Cardiac fibroblast (primary cell): ENCODE data around the gene GJA3.

ENCODE experiments used
- DNase-seq, 2 donors: peaks; one replicate each; pipeline versions ENCODE4 v3.0.0 to v3.0.0-alpha.2; 2010; ENCODE audit warnings: low read depth in 2 of 2
- H3K4me3 ChIP-seq, 2 donors: replicated peaks in 1 of 2; 1 replicate in 1 of 2; 2 replicates in 1 of 2; pipeline ENCODE4 v1.5.1; 2011; ENCODE audit warnings: low read depth in 2 of 2, low read length in 2 of 2, mild to moderate bottlenecking in 2 of 2, moderate library complexity in 1 of 2
- TF ChIP-seq, protein P1 (sequence below): IDR thresholded peaks from one replicate; pipeline ENCODE4 v1.5.1; 2011; ENCODE audit warnings: low read depth, mild to moderate bottlenecking, low read length, inconsistent platforms

The GJA3 gene

DNA sequence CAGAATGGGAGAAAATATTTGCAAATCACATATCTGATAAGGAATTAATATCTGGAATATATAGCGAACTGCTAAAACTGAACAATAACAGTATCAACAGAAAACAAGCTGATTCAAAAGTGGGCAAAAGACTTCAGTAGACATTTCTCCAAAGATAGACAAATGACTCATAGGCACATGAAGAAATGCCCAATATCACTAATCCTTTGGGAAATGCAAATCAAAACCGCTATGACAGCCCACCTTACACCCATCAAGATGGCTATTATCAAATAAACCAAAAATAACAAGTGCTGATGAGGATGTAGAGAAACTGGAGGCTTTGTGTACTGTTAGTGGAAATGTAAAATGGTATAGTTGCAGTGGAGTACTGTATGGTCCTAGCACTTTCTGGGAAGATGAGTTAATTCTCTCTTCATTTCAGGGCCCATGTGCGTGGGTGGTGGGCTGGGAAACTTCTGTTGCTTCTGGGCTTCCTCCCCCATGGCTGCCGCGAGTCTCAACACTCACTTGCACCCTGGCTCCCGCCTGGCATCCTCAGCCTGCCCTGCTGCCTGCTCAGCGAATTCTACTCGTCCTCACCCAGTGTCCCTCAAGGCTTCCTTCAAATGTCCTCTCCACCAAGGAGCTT, 12.4 kb upstream of the GJA3 start:
- peak in 1 of 2 donors; percentile 20 for DNase-seq
- TF ChIP-seq, protein P1, sequence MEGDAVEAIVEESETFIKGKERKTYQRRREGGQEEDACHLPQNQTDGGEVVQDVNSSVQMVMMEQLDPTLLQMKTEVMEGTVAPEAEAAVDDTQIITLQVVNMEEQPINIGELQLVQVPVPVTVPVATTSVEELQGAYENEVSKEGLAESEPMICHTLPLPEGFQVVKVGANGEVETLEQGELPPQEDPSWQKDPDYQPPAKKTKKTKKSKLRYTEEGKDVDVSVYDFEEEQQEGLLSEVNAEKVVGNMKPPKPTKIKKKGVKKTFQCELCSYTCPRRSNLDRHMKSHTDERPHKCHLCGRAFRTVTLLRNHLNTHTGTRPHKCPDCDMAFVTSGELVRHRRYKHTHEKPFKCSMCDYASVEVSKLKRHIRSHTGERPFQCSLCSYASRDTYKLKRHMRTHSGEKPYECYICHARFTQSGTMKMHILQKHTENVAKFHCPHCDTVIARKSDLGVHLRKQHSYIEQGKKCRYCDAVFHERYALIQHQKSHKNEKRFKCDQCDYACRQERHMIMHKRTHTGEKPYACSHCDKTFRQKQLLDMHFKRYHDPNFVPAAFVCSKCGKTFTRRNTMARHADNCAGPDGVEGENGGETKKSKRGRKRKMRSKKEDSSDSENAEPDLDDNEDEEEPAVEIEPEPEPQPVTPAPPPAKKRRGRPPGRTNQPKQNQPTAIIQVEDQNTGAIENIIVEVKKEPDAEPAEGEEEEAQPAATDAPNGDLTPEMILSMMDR, result no peak
- no peak overlapping the region for H3K4me3 ChIP-seq

DNA sequence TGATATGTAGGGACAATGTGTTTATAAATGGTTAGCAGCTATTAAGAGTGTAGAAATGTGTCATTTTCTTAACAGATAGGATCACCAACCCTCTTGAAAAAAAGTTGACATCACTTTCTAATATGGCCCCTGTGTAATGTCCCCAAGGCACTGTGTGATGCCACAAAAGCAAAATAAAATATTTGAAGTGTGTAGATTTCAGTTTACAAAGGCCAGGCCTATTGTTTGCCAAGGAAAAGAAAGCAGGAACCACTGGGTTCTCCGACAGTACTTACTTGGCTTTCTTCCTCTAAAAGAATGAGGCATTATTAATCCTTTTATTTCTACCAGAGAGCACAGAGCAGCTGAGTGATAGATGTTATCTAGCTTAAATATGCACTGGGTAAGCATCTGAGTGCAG, 10.5 kb upstream of the GJA3 start:
- H3K4me3 ChIP-seq, result no peak overlapping the region
- DNase-seq, result no peak
- TF ChIP-seq, protein P1, result no peak

DNA sequence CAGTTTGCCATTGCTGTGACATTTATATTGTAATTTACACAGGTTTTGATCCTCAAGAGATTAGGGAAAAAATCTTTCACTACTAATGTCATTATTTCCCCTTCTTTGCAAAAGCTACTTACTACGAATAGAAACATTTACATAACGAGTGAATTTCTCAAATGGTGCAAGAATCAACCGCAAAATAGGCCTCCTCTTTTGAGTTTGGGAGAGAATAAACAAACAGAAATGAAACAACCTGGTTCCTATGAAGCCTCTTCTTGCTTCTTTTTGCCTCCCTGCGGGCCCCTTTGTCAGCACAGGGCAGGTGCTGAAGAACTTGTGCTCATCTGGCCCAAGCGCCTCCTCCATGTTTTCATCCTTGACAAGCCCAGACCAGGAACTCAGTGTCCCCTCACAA, 10.1 kb upstream of the GJA3 start:
- H3K4me3 ChIP-seq, result no peak overlapping the region
- TF ChIP-seq, protein P1, result no peak
- no peak for DNase-seq

DNA sequence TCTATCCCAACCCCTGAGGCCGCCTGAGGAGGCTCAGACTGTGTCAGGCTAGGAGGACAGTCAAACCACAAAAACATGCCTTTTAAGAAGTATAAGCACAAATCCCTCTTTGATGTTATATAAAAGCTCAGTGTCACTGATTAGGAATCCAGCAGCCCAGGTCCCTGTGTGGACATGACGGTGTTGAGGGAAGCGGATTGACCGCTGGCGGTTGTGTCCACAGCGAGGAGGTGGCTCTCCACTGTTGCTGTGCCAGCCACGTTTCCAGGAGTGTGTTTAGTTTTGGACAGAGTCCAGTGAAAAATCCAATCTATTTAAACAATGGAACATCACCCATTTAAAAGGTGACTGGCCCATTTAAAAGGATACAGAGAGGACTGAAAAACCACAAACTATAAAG, 7.5 kb upstream of the GJA3 start:
- TF ChIP-seq, protein P1, result no peak
- H3K4me3 ChIP-seq, result no peak overlapping the region
- no peak for DNase-seq

DNA sequence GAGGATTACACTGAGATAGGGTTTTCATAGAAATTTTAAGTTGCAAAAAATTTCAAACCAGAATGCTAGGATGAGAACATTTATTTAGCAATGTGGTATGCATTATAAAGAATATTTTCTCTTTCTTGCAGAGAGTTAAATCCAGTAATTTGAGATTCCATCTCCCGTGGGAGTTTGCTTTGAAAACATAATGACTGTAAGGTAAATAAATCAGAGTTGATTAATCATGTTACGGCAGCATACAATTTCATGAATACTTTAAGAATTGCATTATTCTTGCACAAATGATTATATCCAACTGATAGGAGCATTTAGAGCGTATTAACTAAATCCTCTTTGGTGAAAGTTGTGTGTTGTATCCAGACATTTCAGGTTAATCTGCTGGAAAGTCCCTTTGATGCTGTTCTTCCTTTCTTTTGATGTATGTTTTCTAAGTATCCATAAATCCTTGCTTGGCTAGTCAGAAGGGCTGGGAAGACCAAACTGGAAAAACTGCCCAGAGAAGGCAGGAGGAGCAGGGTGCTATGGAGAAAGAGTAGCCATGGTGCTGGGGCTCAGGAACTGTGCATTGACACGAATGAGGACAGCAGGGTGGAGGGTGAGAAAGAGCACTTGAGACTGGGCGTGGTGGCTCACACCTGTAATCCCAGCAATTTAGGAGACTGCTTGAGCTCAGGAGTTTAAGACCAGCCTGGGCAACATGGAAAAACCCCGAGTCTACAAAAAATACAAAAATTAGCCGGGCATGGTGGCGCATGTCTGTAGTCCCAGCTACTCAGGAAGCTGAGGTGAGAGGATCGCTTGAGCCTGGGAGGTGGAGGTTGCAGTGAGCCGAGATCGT, 4.8 kb upstream of the GJA3 start:
- DNase-seq, result peak in 1 of 2 donors; percentile 39
- TF ChIP-seq, protein P1, result no peak
- no peak overlapping the region for H3K4me3 ChIP-seq

DNA sequence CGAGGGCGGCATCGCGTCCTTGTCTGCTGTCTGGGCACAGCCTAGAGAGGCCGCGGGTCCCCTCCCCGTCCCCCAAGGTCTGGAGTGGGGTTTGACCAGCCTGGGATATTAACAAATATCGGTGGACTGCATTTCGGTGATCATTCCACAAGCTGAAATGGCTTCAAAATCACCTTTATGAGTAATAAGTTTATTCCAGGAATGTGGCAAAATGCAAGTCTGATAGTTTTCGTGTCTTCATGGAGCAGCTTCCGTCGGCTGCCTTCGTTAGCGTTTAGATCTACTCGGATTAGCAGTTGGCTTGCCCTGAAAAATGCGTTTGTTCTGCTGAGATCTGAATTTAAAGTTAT, 1.1 kb upstream of the GJA3 start:
- TF ChIP-seq, protein P1, result no peak
- no peak overlapping the region for H3K4me3 ChIP-seq
- DNase-seq, result peak in 1 of 2 donors; percentile 2
